Lower leg skin (tissue), 3 donors: ENCODE results near the gene RAP1A.

ENCODE experiments used
- CTCF ChIP-seq, 3 donors: fragments of 450-650 bp; IDR thresholded peaks; one replicate each; pipeline ENCODE4 v1.5.1; 2016; ENCODE audit warnings: antibody characterized with exemption in 3 of 3, mild to moderate bottlenecking in 3 of 3, moderate library complexity in 2 of 3
- POLR2A ChIP-seq, 2 donors: fragments of 450-650 bp; IDR thresholded peaks; one replicate each; pipeline ENCODE4 v1.6.1; 2016 to 2017; ENCODE audit warnings: antibody characterized with exemption in 2 of 2, mild to moderate bottlenecking in 1 of 2, moderate library complexity in 1 of 2

GRCh38 chr1:111602974-111603373 is 16.6 kb upstream of the RAP1A start:
- TF ChIP-seq POLR2A (IDR thresholded peaks at IDR 0.05) (no peak), CTCF (IDR thresholded peaks at IDR 0.05) (no peak)
